Measurements from ENCODE around the gene TSPAN32. TPM values are rescaled to one million over a fixed set of nuclear protein-coding genes. Genes with fewer than 3 reads are reported as not detected.

Gene TSPAN32
- total RNA-seq, 2 experiments from 2014 or later: 0.69 to 2.0 TPM

GRCh38 chr11:2256293-2256913 lies 45.4 kb upstream of the TSPAN32 start:
- H4K20me1 ChIP-seq (ENCODE audit: insufficient read depth, low read length): no peaks in the 10 kb centered on the region
- POLR2A ChIA-PET: no interaction called here
- TF ChIP-seq EZH2phosphoT487 (IDR thresholded peaks at IDR 0.05; ENCODE audit: borderline replicate concordance, low read depth, low read length) (no peak), CTCF (conservative IDR thresholded peaks at IDR 0.05; ENCODE audit: low read length) (no peak)
- CTCF ChIA-PET (ENCODE audit: unreplicated experiment): no interaction called here
- DNase-seq (ENCODE audit: low spot score): no peak
- BruUV-seq (replicated peaks): no TSS peak
- no peak overlapping the region for H3K4me3 ChIP-seq (ENCODE audit: low read depth, low read length, poor library complexity, severe bottlenecking)
- H3K4me2 ChIP-seq (ENCODE audit: low read length): no peak overlapping the region
- H2AFZ ChIP-seq (ENCODE audit: low read length): no peak overlapping the region
- H3K79me2 ChIP-seq (ENCODE audit: insufficient read depth, low read depth, low read length): no peaks in the 10 kb centered on the region
- H3K27ac ChIP-seq (ENCODE audit: low read depth, low read length, poor library complexity, severe bottlenecking): no peak overlapping the region
- no peaks in the 10 kb centered on the region for H3K9me2 ChIP-seq (ENCODE audit: insufficient read depth, low read length)
- intact Hi-C loops (cut with micrococcal nuclease; ENCODE audit: unreplicated experiment): no loop called here
- no peaks in the 10 kb centered on the region for H3K36me3 ChIP-seq (ENCODE audit: insufficient read depth, low read length)
- H3K4me1 ChIP-seq (ENCODE audit: insufficient read depth, low read length, poor library complexity, severe bottlenecking): no peaks in the 10 kb centered on the region
- H3K9me3 ChIP-seq (ENCODE audit: low read length): no peaks in the 10 kb centered on the region

- Histone ChIP-seq H3K27ac (ENCODE audit: low read depth, low read length, poor library complexity, severe bottlenecking) (no peak overlapping the region), H3K4me2 (ENCODE audit: low read length) (no peak overlapping the region), H3K4me3 (ENCODE audit: low read depth, low read length, poor library complexity, severe bottlenecking) (no peak overlapping the region), H3K9me2 (ENCODE audit: insufficient read depth, low read length) (no peaks in the 10 kb centered on the region), H3K9me3 (ENCODE audit: low read length) (no peaks in the 10 kb centered on the region), H3K79me2 (ENCODE audit: insufficient read depth, low read depth, low read length) (no peaks in the 10 kb centered on the region), H4K20me1 (ENCODE audit: insufficient read depth, low read length) (no peaks in the 10 kb centered on the region), H3K36me3 (ENCODE audit: insufficient read depth, low read length) (no peaks in the 10 kb centered on the region), H3K4me1 (ENCODE audit: insufficient read depth, low read length, poor library complexity, severe bottlenecking) (no peaks in the 10 kb centered on the region), H2AFZ (ENCODE audit: low read length) (no peak overlapping the region)
- no TSS peak for BruUV-seq (replicated peaks)
- ChIA-PET POLR2A (no interaction called here), CTCF (ENCODE audit: unreplicated experiment) (no interaction called here)
- no peak for TF ChIP-seq CTCF (conservative IDR thresholded peaks at IDR 0.05; ENCODE audit: low read length)
- no peak for TF ChIP-seq EZH2phosphoT487 (IDR thresholded peaks at IDR 0.05; ENCODE audit: borderline replicate concordance, low read depth, low read length)
- DNase-seq (ENCODE audit: low spot score): no peak
- intact Hi-C loops (cut with micrococcal nuclease; ENCODE audit: unreplicated experiment): no loop called here
Measured at GRCh38 chr11:2256951-2257700, 44.7 kb upstream of the TSPAN32 start.
